Osteocyte (in vitro differentiated cells): ENCODE results near the gene STX11. TPM values are rescaled to one million over a fixed set of nuclear protein-coding genes. Genes with fewer than 3 reads are reported as not detected.

Experiments
- DNase-seq: peaks from one replicate; pipeline ENCODE4 v3.0.0; 2021; ENCODE audit warnings: mixed read lengths; ENCODE audit not compliant: unreplicated experiment; ENCODE audit errors: extremely low spot score
- H3K27ac Mint-ChIP-seq: one replicate; pipeline ENCODE4 v1.8.0; 2021; ENCODE audit warnings: mild to moderate bottlenecking, mixed read lengths; ENCODE audit not compliant: unreplicated experiment
- H3K27me3 Mint-ChIP-seq: one replicate; pipeline ENCODE4 v1.8.0; 2021; ENCODE audit warnings: mixed read lengths; ENCODE audit not compliant: unreplicated experiment
- H3K36me3 Mint-ChIP-seq: one replicate; pipeline ENCODE4 v1.8.0; 2021; ENCODE audit warnings: mixed read lengths; ENCODE audit not compliant: unreplicated experiment
- H3K4me1 Mint-ChIP-seq: one replicate; pipeline ENCODE4 v1.8.0; 2021; ENCODE audit warnings: mixed read lengths; ENCODE audit not compliant: unreplicated experiment
- H3K4me3 Mint-ChIP-seq: one replicate; pipeline ENCODE4 v1.8.0; 2021; ENCODE audit warnings: mild to moderate bottlenecking, moderate library complexity, mixed read lengths; ENCODE audit not compliant: unreplicated experiment
- H3K9me3 Mint-ChIP-seq: one replicate; pipeline ENCODE4 v1.8.0; 2021; ENCODE audit warnings: mixed read lengths; ENCODE audit not compliant: unreplicated experiment
- total RNA-seq: library from RNA; stranded (reverse); gene quantifications from 2 replicates; pipeline ENCODE4 v1.2.1, GENCODE V29; 2021
- TF ChIP-seq, protein P1 (sequence below): fragments of 200-600 bp; sonication (generic); IDR thresholded peaks from 2 replicates; pipeline ENCODE4 v1.5.0; 2021; ENCODE audit warnings: antibody characterized with exemption, mild to moderate bottlenecking, moderate library complexity

Gene STX11
- total RNA-seq, 1 donor from 2014 or later: 0.86 TPM

DNA sequence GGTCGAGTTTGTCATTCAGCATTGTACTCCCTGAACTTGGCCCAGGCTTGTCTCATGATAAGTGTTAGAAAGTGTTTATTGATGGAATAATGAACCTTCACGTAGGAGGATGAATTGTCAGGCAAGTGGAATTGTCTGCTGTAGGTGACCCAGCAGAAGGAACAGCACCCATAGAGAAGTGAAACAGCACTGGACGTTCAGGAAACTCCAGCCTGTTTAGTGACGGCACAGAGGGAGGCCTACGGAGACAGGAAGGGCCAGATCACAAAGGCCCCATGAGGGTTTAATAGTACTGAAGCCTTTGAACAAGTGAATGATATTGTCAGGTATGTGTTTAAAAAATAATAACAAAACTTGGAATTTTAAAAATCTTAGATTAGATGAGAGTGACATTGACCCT is 2.9 kb downstream of the STX11 start:
- Mint-ChIP-seq H3K9me3 (no peaks in the 10 kb centered on the region), H3K27me3 (no peaks in the 10 kb centered on the region), H3K4me1 (peaks cover 29% of the 10 kb centered on the region), H3K4me3 (no peak overlapping the region), H3K27ac (no peak overlapping the region), H3K36me3 (no peaks in the 10 kb centered on the region)
- no peak for DNase-seq
- TF ChIP-seq, protein P1, sequence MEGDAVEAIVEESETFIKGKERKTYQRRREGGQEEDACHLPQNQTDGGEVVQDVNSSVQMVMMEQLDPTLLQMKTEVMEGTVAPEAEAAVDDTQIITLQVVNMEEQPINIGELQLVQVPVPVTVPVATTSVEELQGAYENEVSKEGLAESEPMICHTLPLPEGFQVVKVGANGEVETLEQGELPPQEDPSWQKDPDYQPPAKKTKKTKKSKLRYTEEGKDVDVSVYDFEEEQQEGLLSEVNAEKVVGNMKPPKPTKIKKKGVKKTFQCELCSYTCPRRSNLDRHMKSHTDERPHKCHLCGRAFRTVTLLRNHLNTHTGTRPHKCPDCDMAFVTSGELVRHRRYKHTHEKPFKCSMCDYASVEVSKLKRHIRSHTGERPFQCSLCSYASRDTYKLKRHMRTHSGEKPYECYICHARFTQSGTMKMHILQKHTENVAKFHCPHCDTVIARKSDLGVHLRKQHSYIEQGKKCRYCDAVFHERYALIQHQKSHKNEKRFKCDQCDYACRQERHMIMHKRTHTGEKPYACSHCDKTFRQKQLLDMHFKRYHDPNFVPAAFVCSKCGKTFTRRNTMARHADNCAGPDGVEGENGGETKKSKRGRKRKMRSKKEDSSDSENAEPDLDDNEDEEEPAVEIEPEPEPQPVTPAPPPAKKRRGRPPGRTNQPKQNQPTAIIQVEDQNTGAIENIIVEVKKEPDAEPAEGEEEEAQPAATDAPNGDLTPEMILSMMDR: no peak

DNA sequence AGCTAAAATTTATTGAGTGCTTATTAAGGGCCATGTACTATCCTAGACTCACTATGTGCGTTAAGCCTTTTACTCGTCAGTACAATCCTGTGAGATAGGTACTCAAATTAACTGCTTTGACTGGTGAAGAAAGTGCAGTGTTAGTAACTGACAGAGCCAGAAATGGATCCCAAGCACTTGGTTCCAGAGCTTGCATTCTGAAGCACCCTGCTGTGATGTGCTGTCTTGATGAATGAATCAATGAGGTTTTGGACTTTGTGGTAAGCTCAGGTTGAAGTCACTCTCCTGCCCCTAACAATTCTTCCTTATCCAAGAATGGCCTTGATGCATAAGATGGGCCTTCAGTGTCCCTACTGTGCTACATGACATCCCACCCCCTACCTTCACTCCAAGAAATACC is 3.7 kb downstream of the STX11 start:
- Mint-ChIP-seq H3K27me3 (no peaks in the 10 kb centered on the region), H3K9me3 (no peaks in the 10 kb centered on the region)

DNA sequence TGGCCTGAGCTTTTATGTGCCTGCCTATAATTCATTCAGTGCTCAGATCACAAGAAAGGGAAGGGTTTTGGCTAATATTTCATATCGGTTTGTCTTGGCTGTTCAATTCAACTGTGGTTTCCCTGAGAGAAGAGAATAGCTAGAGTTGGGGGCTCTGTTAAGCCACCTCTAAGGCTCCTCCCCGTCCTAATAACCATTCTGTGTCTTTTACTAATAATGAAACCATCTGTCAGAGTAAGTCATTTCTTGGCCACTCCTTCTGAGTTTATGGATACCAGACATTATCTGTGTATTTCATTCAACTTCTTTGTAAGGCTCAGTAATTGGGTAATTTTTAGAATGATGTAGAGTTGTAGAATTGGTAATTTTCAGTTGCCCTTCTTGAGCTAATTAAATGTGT is 5.2 kb downstream of the STX11 start:
- TF ChIP-seq, protein P1: no peak
- no peak for DNase-seq
- Mint-ChIP-seq H3K4me3 (no peak overlapping the region), H3K9me3 (no peaks in the 10 kb centered on the region), H3K27ac (no peak overlapping the region), H3K27me3 (no peaks in the 10 kb centered on the region), H3K4me1 (peaks cover 35% of the 10 kb centered on the region), H3K36me3 (no peaks in the 10 kb centered on the region)

More for the DNA sequence above, 3.7 kb downstream of the STX11 start:
- Mint-ChIP-seq H3K4me1 (peaks cover 35% of the 10 kb centered on the region), H3K36me3 (no peaks in the 10 kb centered on the region), H3K4me3 (no peak overlapping the region), H3K27ac (no peak overlapping the region)
- TF ChIP-seq, protein P1: no peak
- DNase-seq: no peak

DNA sequence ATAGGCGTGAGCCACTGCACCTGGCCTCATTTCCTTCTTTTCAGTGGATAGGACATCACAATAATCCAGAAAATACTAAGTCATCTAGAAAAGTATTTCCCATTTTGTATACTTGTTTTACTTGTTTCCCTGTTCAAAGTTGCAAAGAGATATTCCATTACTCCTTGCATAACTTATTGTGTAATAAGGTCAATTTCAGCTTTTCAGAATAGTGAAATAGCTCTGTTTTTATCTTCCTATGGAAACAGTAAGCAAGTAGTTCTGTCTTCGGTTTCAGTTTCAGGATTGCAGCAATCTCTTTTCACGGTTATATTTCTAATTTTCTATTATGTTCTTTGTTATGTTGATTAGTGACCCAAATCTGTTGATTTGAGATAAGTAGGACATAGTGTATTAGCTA is 6.0 kb downstream of the STX11 start:
- no peak for DNase-seq
- H3K4me1 Mint-ChIP-seq: peaks cover 28% of the 10 kb centered on the region
- H3K27me3 Mint-ChIP-seq: no peaks in the 10 kb centered on the region
- H3K9me3 Mint-ChIP-seq: no peaks in the 10 kb centered on the region
- no peak overlapping the region for H3K27ac Mint-ChIP-seq
- no peak overlapping the region for H3K4me3 Mint-ChIP-seq
- TF ChIP-seq, protein P1: no peak
- H3K36me3 Mint-ChIP-seq: no peaks in the 10 kb centered on the region

DNA sequence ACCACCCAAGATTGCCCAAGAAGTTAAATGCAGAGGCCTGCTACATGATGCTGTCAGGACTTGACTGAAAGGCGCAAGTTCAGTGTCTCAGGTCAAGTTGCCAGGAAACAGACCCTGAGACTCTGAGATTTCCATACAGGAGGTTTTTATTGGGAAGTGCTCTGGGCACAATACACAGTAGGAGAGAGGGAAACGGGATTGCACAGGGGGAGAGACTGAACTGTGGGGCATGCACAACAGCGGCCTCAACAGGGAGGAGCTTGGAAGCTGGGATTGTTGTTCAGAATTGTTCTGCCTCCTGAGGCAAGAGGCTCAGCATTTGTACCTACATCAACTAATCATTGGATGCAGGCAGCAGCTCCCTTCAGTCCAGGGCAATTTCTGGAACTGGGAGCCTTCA is 6.7 kb downstream of the STX11 start:
- H3K9me3 Mint-ChIP-seq: no peaks in the 10 kb centered on the region
- H3K27ac Mint-ChIP-seq: no peak overlapping the region

More for the DNA sequence above, 6.7 kb downstream of the STX11 start:
- no peak for DNase-seq
- TF ChIP-seq, protein P1: no peak
- no peaks in the 10 kb centered on the region for H3K27me3 Mint-ChIP-seq
- H3K4me3 Mint-ChIP-seq: no peak overlapping the region
- peaks cover 25% of the 10 kb centered on the region for H3K4me1 Mint-ChIP-seq
- no peaks in the 10 kb centered on the region for H3K36me3 Mint-ChIP-seq
